Activated T-cell treated with anti-CD3 and anti-CD28 coated beads for 24 hours (primary cell): Measurements from ENCODE around the gene C17orf107.
"Not testable (repeated sequence)": the region's sequence is repeated elsewhere in the genome, so short reads cannot be mapped to it uniquely, and the experiment has no call there.

Experiments
- DNase-seq: peaks from one replicate; pipeline ENCODE4 v3.0.0-alpha.2; 2020; ENCODE audit warnings: low read depth

Gene C17orf107

DNA sequence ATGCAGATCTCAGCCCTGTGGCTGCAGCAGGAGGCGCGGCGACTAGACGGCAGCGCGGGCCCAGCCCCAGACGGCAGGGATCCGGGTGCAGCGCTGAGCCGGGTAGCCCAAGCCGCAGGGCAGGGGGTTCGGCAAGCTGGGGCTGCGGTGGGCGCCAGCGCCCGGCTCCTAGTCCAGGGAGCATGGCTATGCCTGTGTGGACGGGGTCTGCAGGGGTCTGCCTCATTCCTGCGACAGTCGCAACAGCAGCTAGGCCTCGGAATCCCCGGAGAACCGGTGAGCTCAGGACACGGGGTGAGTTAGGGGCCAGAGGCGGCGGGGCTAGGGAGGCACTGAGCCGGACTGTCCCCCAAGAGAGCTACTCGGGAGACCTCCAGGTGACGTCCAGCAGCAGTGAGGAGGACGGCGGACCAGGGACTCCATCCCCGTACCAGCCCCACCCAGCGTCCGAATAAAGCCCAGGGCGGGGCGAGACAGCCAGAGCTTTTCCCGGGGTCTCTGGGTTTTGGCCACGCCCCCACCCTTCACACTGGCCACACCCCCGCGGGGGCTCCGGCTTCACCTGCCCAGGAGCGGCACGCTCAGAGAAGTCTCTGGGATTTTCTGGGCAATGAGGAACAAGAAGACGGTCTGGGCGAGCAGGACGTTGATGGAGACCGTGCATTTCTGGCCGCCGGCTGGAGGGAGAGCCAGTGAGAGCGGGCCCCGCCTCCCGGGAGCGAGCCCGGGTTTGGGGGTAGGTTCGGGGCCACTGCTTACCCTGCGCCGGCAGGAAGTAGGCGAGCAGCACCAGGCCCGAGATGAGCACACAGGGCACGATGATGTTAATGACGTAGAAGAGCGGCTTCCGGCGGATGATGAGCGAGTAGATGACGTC, 1.1 kb downstream of the C17orf107 start:
- DNase-seq = peak; percentile 12

DNA sequence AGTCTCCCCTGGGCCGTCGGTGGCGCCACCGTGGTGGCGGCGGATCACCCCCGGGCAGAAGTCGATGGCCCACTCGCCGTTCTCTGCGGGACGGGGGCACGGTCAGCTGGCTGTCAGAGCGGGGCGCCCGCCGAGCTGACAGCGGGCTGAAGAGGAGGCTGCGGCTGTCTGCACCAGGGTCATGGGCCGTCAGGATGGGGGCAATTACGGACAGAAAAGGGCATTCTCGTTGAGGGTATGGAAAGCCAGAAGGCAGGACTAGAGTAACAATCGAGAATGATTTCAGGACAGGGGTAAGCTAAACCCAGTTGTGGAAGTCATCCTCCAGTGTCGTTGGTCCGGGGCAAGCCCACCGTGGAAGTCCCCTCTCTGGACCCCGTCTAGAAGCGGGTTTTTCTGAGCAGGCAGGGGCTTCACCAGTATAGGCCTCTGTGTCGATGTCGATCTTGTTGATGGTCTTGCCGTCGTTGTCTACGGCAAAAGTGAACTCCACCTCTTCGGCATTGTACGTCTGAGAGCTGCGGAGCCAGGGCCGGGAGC, 1.8 kb downstream of the C17orf107 start:
- no peak for DNase-seq

DNA sequence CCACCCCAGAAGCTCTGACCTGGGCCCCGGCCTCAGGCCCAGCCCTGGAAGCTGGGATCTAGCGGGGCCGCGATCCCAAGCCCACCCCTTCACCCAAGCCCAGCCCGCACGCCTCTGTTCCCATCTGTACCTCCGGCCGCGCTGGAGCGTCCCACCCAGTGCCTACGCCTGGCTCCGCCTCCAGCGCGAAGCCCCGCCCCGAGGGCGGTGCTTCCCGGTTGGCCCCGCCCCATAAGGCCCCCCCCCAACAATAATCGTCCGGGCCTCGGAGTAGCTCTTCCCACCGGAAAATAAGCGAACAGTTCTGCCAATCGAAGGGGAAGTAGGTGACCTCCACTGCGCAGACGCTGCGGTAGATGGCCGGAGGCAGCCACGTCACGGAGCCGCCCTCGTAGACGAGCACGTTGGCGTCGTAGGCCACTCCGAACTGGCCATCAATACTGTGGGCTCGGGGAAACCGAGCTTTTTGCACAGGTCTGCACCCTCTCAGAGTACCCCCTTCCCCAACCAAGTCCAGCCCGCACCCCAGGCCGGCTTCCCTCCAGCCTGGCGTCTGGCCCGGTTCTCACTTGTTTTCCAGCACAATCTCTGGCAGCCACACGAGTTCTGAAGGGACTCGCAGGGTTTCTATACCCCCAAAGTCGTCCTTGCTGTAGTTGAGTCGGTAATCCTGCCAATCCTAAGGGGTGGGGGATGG, 2.5 kb downstream of the C17orf107 start:
- no peak for DNase-seq

DNA sequence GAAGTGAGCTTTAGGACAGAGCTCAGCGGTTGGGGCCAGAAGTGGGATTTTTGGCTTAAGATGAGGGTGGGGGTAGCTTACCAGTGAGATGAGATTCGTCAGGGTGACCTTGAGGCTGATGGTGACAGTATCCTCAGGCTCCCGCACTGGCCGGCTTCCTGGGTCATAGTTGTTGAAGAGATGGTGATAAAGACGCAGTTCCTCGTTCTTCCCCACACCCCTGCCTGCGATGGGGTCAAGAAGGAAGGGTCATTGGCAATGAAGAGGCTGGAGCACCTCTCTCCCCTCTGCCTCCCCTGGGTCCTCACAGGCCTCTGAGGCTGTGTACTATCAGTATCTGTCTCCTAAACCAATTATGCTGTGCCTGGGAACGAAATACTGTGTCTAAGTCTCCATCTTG, 3.2 kb downstream of the C17orf107 start:
- no peak for DNase-seq

DNA sequence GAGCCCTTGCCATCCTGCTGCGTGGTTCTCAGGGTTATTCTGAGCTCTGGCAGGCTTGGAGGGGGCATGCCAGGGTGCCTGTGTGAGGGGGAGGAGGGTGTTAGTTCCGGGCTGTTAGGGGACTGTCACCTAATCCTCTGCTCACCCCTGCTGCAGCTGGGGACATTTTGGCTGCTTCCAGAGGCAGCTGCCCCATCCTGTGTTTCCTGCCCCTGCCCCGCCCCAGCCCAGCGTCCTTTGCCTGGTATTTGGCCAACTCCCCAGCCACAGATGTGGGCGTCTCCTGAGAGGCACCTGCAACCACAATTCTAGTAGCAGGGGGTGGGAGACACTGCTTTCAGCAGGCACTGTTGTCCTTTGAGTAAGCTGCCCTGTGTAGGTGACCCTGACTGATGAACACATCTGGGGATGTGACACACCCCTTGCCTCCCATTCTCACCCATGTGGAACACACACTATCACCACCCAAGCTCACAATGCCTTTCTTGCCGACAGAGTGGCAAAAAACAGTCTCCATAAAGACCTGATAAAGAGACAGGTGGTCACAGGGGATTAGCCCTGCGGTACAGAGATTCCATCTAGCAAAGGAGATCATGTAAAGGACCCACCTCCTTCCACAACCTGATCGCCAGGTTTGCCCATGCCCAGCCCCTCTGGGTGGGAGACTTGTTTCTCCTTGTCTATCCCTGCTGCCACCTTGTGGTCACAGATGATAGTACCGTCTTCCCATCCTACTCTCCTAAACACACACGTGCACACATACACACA, 3.9 kb downstream of the C17orf107 start, which contains the start of gene CHRNE:
Gene CHRNE (minus strand): TSS at position 48 of the 768 bp plus-strand sequence. CDS start 35 bp downstream, at position 13.
- DNase-seq = peak; percentile 69

DNA sequence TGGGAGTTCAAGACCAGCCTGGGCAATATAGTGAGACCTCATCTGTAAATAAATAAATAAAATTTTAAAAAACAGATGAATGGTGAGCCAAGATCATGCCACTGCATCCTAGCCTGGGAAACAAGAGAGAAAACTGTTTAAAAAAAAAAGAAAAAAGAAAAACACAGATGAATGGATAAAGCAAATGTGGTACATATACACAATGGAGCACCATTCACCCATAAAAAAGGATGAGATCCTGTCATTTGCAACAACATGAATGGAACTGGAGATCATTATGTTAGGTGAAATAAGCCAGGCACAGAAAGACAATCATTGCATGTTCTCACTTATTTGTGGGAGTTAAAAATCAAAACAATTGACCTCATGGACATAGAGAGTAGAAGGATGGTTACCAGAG, 7.3 kb downstream of the C17orf107 start:
- DNase-seq = not testable (repeated sequence)

DNA sequence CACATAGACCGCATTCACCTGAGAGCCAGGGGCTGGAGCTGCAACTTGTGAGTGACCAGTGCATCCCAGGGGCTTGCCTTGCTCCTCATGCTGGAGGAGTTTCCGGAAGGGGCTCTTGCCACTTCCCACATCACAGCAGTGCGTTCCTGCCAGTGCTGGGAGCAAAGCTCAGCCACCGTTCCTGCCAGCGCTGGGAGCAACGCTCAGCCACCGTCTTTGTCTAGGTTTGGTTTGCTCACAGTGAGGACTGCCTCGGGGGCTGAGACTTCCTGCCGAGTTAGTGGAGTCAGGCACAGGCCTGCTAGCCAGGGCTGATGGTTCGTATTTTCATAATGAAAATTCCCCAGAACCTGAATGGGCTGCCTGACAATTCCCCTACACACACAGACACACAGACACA, 9.0 kb downstream of the C17orf107 start:
- DNase-seq = no peak

DNA sequence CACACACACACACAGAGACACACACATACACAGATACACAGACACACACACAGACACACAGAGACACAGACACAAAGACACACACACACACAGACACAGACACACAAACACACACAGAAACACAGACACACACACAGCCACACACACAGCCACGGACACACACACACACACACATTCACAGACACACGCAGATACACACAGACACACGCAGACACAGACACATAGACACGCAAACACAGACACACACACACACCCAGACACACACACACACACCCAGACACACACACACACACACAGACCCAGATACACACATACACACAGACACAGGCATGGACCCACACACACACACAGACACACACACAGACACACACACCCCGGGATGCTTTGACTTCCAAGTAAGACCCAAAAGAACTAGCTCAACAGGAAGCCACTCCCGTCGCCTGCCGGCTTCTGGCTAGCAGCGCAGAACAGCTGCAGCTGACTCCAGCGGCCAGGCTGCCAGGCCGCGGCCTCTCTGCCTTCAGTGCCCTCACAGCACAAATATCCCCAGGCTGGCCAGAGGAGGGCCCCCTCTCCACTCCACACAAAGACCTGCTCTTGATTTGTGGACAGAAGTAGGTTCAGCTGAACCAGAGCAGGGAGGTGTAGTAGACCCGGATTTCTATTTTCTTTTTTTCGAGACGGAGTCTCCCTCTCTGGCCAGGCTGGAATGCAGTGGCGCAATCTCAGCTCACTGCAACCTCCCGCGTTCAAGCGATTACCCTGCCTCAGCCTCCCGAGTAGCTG, 9.6 kb downstream of the C17orf107 start:
- DNase-seq = peak; percentile 52

DNA sequence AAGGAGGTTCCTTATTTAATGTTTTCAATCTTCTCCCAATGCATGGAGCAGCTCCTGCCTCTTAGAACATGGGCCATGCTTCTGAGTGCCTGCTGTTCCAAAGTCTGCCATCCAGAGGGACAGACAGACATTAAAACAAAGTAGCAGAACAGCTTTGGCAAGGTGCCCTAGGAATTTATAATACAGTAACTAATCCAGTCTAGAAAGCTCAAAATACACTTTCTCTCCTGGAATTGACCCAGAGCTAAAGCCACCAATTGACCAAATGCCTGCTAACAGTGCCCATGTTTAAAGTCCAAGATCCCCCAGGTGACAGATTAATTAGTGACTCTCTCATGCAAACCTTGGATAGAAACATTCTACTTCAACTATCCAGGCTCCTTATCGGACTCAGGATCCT, 14.7 kb downstream of the C17orf107 start:
- DNase-seq = no peak

DNA sequence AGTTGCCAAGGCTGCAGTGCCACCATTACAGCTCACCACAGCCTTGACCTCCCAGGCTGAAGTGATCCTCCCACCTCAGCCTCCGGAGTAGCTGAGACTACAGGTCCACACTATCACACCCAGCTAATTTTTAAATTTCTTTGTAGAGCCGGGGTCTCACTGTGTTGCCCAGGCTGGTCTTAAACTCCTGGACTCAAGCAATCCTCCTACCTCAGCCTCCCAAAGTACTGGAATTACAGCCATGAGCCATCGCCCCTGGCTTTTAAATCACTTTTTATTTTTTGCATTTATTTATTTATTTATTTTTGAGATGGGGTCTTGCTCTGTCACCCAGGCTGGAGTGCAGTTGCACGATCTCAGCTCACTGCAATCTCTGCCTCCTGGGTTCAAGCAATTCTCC, 15.2 kb downstream of the C17orf107 start:
- DNase-seq = not testable (repeated sequence)

DNA sequence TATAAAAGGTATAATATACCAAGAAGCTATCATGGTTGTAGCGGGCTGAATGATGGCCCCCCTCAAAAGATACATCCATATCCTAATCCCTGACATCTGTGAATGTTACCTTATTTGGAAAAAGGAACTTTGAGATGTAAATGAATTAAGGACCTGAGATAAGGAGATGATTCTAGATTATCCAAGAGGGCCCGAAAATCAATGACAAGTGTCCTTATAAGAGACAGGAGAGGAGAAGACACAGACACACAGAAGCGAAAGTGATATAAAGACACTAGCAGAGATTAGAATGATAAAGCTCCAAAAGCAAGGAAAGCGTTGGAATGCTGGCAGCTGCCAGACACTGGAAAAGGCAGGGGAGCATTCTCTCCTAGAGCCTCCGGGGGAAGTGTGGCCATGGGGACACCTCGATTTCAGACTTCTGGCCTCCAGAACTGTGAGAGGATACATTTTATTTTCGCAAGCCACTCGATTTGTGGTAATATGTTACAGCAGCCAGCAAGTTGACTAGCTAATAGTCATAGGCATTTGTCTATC, 20.2 kb downstream of the C17orf107 start:
- no peak for DNase-seq

DNA sequence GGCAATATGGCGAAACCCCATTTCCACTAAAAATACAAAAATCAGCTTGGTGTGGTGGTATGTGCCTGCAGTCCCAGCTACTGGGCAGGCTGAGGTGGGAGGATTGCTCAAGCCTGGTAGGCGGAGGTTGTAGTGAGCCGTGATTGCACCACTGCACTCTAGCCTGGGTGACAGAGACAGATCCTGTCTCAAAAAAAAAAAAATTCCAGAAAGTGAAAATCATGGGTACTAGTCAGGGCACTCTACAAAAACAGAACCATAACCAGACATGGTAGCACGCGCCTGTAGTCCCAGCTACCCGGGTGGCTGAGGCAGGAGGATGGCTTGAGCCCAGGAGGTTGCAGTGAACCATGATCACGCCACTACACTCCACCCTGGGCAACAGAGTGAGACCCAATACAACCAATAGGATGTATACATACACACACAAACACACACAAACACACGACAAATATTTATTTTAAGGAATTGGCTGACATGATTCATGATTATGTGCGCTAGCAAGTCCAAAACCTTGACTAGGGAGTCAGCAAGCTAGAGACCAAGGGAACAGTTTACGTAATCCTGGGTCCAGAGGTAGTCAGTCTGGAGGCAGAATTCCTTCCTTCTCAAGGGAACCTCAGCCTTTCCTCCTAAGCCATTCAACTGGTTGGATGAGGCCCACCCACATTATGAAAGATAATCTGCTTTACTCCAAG, 21.2 kb downstream of the C17orf107 start:
- DNase-seq = no peak

DNA sequence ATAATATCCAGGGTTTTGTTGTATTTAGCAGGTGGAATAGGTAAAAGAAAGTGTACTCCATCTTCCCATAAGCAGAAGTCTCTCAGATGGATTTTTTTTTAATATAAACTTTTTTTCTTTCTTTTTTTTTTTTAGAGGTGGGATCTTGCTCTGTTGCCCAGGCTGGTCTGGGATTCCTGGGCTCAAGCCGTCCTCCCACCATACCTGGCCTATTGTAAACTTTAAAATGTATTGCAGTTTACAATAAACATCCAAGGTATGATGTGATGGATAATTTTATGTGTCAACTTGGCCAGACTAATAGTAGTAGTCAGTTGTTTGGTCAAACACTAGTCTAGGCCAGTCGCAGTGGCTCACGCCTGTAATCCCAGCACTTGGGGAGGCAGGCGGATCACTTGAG, 22.0 kb downstream of the C17orf107 start:
- DNase-seq = no peak

DNA sequence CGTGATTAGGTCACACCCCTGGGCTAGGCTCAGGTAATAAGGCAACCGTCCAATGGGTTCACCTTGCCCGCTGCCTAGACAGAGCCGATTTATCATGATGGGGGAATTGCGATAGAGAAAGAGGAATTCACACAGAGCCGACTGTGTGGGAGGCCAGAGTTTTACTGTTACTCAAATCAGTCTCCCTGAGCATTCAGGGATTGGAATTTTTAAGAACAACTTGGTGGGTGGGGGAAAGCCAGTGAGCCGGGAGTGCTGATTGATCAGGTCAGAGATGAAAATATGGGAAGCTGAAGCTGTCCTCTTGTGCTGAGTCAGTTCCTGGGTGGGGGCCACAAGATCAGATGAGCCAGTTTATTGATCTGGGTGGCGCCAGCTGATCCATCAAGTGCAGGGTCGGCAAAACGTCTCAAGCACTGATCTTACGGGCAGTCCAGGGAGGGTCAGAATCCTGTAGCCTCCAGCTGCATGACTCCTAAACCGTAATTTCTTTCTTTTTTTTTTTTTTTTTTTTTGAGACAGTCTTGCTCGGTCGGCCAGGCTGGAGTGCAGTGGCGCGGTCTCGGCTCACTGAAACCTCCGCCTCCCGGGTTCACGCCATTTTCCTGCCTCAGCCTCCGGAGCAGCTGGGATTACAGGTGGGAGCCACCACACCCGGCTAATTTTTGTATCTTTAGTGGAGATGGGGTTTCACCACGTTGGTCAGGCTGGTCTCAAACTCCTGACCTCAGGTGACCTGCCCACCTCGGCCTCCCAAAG, 27.4 kb downstream of the C17orf107 start:
- not testable (repeated sequence) for DNase-seq

DNA sequence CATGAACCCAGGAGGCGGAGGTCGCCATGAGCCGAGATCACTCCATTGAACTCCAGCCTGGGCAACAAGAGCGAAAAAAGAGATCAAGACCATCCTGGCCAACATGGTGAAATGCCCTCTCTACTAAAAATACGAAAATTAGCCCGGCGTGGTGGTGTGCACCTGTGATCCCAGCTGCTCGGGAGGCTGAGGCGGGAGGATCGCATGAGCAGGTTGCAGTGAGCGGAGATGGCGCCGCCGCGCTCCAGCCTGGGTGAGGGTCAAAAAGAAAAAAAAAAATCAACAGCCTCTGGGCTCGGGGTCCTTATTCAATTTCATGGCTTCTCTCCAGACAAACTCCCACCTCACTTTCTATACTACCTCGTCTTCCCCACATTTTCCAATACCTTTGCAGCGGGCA, 29.5 kb downstream of the C17orf107 start:
- no peak for DNase-seq

DNA sequence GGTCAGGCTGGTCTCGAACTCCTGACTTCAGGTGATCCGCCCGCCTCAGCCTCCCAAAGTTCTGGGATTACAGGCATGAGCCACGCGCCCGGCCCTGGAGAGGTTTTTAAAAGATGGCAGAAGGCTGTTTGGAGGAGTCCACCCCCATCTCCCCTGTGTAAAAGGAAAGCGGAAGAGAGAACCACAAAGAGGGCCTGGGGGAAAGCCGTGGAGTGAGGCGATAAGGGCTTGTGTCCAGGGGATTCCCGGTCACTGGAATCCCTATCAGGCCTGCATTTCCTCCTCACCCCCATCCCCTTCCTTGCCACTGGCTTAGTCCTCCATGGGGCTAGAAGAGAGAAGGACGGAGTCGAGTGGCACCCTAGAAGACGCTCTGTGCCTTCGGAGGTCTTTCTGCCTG, 32.6 kb downstream of the C17orf107 start, which contains the start of gene GP1BA:
Gene GP1BA (plus strand): TSS at position 315 of the 400 bp plus-strand sequence. CDS start 328 bp downstream, outside the sequence.
- DNase-seq = no peak

DNA sequence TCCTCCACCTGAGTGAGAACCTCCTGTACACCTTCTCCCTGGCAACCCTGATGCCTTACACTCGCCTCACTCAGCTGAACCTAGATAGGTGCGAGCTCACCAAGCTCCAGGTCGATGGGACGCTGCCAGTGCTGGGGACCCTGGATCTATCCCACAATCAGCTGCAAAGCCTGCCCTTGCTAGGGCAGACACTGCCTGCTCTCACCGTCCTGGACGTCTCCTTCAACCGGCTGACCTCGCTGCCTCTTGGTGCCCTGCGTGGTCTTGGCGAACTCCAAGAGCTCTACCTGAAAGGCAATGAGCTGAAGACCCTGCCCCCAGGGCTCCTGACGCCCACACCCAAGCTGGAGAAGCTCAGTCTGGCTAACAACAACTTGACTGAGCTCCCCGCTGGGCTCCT, 33.4 kb downstream of the C17orf107 start:
- DNase-seq = no peak

DNA sequence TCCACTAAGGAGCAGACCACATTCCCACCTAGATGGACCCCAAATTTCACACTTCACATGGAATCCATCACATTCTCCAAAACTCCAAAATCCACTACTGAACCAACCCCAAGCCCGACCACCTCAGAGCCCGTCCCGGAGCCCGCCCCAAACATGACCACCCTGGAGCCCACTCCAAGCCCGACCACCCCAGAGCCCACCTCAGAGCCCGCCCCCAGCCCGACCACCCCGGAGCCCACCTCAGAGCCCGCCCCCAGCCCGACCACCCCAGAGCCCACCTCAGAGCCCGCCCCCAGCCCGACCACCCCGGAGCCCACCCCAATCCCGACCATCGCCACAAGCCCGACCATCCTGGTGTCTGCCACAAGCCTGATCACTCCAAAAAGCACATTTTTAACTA, 34.3 kb downstream of the C17orf107 start:
- no peak for DNase-seq

DNA sequence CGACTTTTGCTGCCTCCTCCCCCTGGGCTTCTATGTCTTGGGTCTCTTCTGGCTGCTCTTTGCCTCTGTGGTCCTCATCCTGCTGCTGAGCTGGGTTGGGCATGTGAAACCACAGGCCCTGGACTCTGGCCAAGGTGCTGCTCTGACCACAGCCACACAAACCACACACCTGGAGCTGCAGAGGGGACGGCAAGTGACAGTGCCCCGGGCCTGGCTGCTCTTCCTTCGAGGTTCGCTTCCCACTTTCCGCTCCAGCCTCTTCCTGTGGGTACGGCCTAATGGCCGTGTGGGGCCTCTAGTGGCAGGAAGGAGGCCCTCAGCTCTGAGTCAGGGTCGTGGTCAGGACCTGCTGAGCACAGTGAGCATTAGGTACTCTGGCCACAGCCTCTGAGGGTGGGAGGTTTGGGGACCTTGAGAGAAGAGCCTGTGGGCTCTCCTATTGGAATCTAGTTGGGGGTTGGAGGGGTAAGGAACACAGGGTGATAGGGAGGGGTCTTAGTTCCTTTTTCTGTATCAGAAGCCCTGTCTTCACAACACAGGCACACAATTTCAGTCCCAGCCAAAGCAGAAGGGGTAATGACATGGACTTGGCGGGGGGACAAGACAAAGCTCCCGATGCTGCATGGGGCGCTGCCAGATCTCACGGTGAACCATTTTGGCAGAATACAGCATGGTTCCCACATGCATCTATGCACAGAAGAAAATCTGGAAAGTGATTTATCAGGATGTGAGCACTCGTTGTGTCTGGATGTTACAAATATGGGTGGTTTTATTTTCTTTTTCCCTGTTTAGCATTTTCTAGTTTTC, 35.0 kb downstream of the C17orf107 start:
- DNase-seq = no peak
